ENCODE measurements around the gene AOC2.

DNA sequence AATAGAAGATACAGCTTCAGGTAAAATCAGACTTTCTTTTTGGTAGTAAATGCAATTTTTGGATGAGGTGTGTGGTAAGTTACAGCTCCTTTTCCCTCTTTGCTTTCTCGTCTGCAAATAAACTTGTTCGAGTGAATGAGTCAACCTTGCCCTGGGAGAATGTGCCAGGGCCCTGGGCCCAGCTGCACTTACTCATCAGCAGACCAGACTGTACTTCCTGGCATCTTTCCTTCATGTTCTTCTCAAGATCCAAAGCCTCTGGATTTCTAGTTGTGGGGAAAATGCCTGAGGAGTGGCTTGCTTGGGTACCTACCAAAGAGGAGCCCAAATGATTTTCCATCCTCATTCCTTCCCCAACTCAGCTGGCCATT lies 50.8 kb downstream of the AOC2 start:
- no peak for TF ChIP-seq POLR2A (IDR thresholded peaks at IDR 0.05; ENCODE audit: low read length)
- no peak for TF ChIP-seq GATA1 (IDR thresholded peaks at IDR 0.05; ENCODE audit: low read depth, low read length)

Measured in erythroblast (primary cell).